CD4-positive, alpha-beta T cell (primary cell): ENCODE measurements around the gene IRAG1. TPM values are rescaled to one million over a fixed set of nuclear protein-coding genes. Genes with fewer than 3 reads are reported as not detected.
A peak's percentile ranks its signal among the peaks of the same experiment; 100 is the strongest.

Experiments
- ATAC-seq: fragments of 200-7000 bp; cut with Tn5 transposase; one replicate; pipeline ENCODE4 v1.10.0; 2022; ENCODE audit warnings: mild to moderate bottlenecking; ENCODE audit not compliant: poor library complexity
- CTCF ChIA-PET: fragments of 350-600 bp; sonication (Branson Sonifier 250); formaldehyde crosslinking; loops from one replicate; lab custom pipeline; 2021; ENCODE audit warnings: antibody characterized with exemption, inconsistent platforms; lab: Charles Lee
- POLR2A ChIA-PET: fragments of 350-600 bp; sonication (Branson Sonifier 250); formaldehyde crosslinking; loops from one replicate; lab custom pipeline; 2021; ENCODE audit warnings: antibody characterized with exemption, inconsistent platforms; lab: Charles Lee
- DNase-seq, 14 experiments: peaks; one replicate each; pipeline ENCODE4 v3.0.0-alpha.2; 2013 to 2020; ENCODE audit warnings: mixed read lengths in 2 of 14
- H3K27ac ChIP-seq, 2 donors: one replicate each; pipeline versions ENCODE4 v1.5.1 to v1.7.0; 2013; ENCODE audit warnings: low read length in 2 of 2, low read depth in 1 of 2, mild to moderate bottlenecking in 1 of 2
- H3K27me3 ChIP-seq, 2 experiments: 1 replicate in 1 of 2; 2 replicates in 1 of 2; pipeline versions ENCODE4 v1.6.1 to v1.7.0; 2013; ENCODE audit warnings: low read length in 2 of 2, control low read depth in 1 of 2, mild to moderate bottlenecking in 1 of 2, moderate library complexity in 1 of 2; ENCODE audit not compliant: insufficient read depth in 2 of 2, control insufficient read depth in 1 of 2
- H3K36me3 ChIP-seq: one replicate; pipeline ENCODE4 v1.6.1; 2013; ENCODE audit warnings: low read length, control low read depth; ENCODE audit not compliant: insufficient read depth
- H3K4me1 ChIP-seq: one replicate; pipeline ENCODE4 v1.6.1; 2013; ENCODE audit warnings: low read length, control low read depth; ENCODE audit not compliant: insufficient read depth
- H3K4me3 ChIP-seq: one replicate; pipeline ENCODE4 v1.5.1; 2013; ENCODE audit warnings: mild to moderate bottlenecking, low read length, moderate library complexity
- H3K9me3 ChIP-seq, 2 experiments: 1 replicate in 1 of 2; 2 replicates in 1 of 2; pipeline versions ENCODE4 v1.6.1 to v1.7.0; 2013; ENCODE audit warnings: low read length in 2 of 2, mild to moderate bottlenecking in 2 of 2, control low read depth in 1 of 2, moderate library complexity in 1 of 2; ENCODE audit not compliant: control insufficient read depth in 1 of 2, insufficient read depth in 1 of 2
- H3K27ac Mint-ChIP-seq: one replicate; pipeline ENCODE4 v1.8.0; 2020; ENCODE audit warnings: mixed read lengths
- H3K27me3 Mint-ChIP-seq: one replicate; pipeline ENCODE4 v1.8.0; 2021; ENCODE audit warnings: mixed read lengths
- H3K36me3 Mint-ChIP-seq: one replicate; pipeline ENCODE4 v1.8.0; 2021; ENCODE audit warnings: low read depth, mixed read lengths
- H3K4me1 Mint-ChIP-seq: one replicate; pipeline ENCODE4 v1.8.0; 2021; ENCODE audit warnings: low read depth, mixed read lengths
- H3K4me3 Mint-ChIP-seq: one replicate; pipeline ENCODE4 v1.8.0; 2020; ENCODE audit warnings: mild to moderate bottlenecking, mixed read lengths
- H3K9me3 Mint-ChIP-seq: one replicate; pipeline ENCODE4 v1.8.0; 2020; ENCODE audit warnings: mixed read lengths
- CTCF ChIP-seq: fragments of 200-600 bp; IDR thresholded peaks from one replicate; pipeline ENCODE4 v1.8.0; 2022; ENCODE audit warnings: antibody characterized with exemption, mild to moderate bottlenecking
- intact Hi-C, 2 experiments: fragments of 100-400 bp; cut with DNase I in 1 of 2; cut with micrococcal nuclease in 1 of 2; formaldehyde crosslinking; loops; one replicate each; pipeline versions ENCODE4 v1.15.1 to v1.9.0; 2023 to 2025; cut with DNase I, micrococcal nuclease
- total RNA-seq, 174 experiments: library from RNA in 2 of 174; stranded (reverse) in 2 of 174; gene quantifications; one replicate each; pipeline ENCODE4 v1.2.3 and lab custom pipeline; 2021 to 2026

IRAG1 gene
- total RNA-seq, 2 experiments from 2014 or later, result not detected

DNA sequence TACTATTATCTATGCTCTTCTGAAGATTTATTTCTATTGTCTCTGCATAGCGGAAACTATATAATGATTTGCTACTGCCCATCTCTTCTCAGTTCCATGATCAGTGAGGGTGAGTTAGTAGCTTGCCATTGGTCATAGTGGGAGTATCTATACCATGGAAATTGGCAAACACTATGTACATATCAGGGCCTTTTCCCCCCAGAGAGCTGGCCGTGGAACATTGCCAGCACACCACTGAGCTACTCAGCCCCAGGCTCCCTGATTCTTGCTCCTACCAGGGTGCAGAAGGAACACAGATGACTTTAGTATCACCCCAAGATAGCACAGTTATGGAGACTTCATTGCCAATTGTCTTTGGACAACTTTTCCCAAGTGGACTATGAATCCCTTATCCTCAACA lies 33.2 kb downstream of the IRAG1 start:
- Mint-ChIP-seq H3K4me3 (no peak overlapping the region), H3K36me3 (no peaks in the 10 kb centered on the region), H3K27ac (no peak overlapping the region), H3K9me3 (no peaks in the 10 kb centered on the region), H3K27me3 (no peaks in the 10 kb centered on the region), H3K4me1 (no peaks in the 10 kb centered on the region)
- ATAC-seq (no peak), DNase-seq (no peak)
- H3K4me1 ChIP-seq, result peaks cover 7% of the 10 kb centered on the region
- no peaks in the 10 kb centered on the region for H3K36me3 ChIP-seq
- ChIA-PET POLR2A (no interaction called here), CTCF (no interaction called here)
- H3K9me3 ChIP-seq, result no peaks in the 10 kb centered on the region
- no peak for TF ChIP-seq CTCF
- H3K27ac ChIP-seq, result no peak overlapping the region
- H3K4me3 ChIP-seq, result no peak overlapping the region
- intact Hi-C loops, result no loop called here
- H3K27me3 ChIP-seq, result no peaks in the 10 kb centered on the region

DNA sequence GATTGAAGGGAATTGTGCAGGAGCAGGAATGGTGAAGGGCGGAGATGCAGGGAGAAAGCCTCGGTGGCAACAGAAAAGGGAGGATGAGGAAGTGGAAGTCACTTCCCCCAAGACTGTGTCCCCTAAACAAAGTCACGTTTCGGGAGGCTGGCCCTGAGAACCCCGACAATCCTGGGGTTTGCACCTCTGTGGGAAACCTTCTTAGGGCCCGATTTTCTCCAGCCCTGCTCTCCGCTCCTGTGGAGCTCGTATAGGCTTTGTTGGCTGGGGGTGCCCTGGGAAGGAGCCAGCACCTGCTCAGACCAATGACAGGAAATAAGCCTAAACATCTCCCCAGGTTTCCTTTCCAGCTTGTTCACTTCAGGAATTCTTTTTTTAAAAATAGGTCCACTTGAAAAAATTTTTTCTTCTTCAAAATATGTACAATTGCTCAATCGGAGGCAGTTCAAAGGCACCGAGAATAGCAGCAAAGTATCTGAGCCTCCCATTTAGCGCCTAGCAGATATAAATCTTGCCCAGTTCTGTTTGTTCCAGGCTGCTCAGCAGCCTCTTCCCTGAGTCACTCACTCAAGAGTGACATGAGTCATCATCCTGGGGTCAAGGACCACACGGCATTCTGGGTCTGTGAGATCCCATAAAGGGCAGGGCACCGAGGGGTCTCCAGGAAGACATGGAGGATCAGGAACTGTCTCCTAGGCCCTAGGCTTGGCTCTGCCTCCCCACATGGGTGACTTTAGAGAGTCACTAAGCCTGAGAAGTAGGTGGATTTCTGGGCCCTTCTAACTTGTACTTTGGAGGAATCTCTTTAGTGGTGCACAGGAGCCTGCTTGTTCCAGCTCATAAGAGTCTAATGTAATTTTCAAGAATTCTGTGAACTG lies 34.0 kb downstream of the IRAG1 start:
- CTCF ChIA-PET, result no interaction called here
- H3K4me3 Mint-ChIP-seq, result no peak overlapping the region
- DNase-seq (peak in 2 of 14 experiments; percentile 29 to 49), ATAC-seq (no peak)
- POLR2A ChIA-PET, result no interaction called here
- H3K27me3 Mint-ChIP-seq, result no peaks in the 10 kb centered on the region
- H3K9me3 ChIP-seq, result no peaks in the 10 kb centered on the region
- no peaks in the 10 kb centered on the region for H3K36me3 ChIP-seq
- H3K4me3 ChIP-seq, result no peak overlapping the region
- no peak overlapping the region for H3K27ac Mint-ChIP-seq
- H3K9me3 Mint-ChIP-seq, result no peaks in the 10 kb centered on the region
- no peaks in the 10 kb centered on the region for H3K4me1 Mint-ChIP-seq
- no peak for TF ChIP-seq CTCF
- no peak overlapping the region for H3K27ac ChIP-seq
- no peaks in the 10 kb centered on the region for H3K36me3 Mint-ChIP-seq
- intact Hi-C loops, result no loop called here
- H3K4me1 ChIP-seq, result peaks cover 7% of the 10 kb centered on the region
- no peaks in the 10 kb centered on the region for H3K27me3 ChIP-seq

DNA sequence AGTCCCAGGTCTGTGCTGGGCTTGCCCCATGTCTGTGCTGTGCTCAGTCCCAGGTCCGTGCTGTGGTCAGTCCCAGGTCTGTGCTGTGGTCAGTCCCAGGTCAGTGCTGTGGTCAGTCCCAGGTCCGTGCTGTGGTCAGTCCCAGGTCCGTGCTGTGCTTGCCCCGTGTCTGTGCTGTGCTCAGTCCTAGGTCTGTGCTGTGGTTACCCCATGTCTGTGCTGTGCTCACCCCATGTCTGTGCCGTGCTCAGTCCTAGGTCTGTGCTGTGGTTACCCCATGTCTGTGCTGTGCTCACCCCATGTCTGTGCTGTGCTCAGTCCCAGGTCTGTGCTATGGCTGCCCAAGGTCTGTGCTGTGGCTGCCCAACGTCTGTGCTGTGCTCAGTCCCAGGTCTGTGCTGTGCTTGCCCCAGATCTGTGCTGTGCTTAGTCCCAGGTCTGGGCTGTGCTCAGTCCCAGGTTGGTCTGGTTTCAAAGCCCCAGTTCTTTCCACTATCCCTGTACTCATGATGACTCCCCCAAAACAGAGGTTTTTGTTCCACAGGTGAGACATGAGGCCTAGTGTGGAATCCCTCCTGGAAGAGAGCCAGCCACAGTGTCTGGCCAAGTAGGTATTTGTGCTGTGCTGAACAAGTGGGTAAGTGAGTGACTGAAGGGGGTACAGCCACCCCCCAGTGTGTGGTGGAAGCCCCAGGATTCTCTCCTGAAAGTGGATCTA lies 34.8 kb downstream of the IRAG1 start:
- no peaks in the 10 kb centered on the region for H3K9me3 ChIP-seq
- no peaks in the 10 kb centered on the region for H3K27me3 ChIP-seq
- TF ChIP-seq CTCF, result no peak
- CTCF ChIA-PET, result no interaction called here
- peaks cover 7% of the 10 kb centered on the region for H3K4me1 ChIP-seq
- DNase-seq (no peak), ATAC-seq (no peak)
- H3K4me3 ChIP-seq, result no peak overlapping the region
- Mint-ChIP-seq H3K27me3 (no peaks in the 10 kb centered on the region), H3K9me3 (no peaks in the 10 kb centered on the region), H3K36me3 (no peaks in the 10 kb centered on the region), H3K4me1 (no peaks in the 10 kb centered on the region), H3K27ac (no peak overlapping the region), H3K4me3 (no peak overlapping the region)
- POLR2A ChIA-PET, result no interaction called here
- no peaks in the 10 kb centered on the region for H3K36me3 ChIP-seq
- no peak overlapping the region for H3K27ac ChIP-seq
- intact Hi-C loops, result no loop called here
